ENCODE data around the gene KCNK18.

GRCh38 chr10:117158297-117158696, 39.0 kb upstream of the KCNK18 start:
- TF ChIP-seq POLR2A (IDR thresholded peaks at IDR 0.05): no peak
- no peak for TF ChIP-seq CTCF (IDR thresholded peaks at IDR 0.05)

Data from body of pancreas (tissue), 4 donors.